ENCODE results near the gene SEC61A2.
"Not testable (repeated sequence)": the region's sequence is repeated elsewhere in the genome, so short reads cannot be mapped to it uniquely, and the experiment has no call there.

SEC61A2 gene

DNA sequence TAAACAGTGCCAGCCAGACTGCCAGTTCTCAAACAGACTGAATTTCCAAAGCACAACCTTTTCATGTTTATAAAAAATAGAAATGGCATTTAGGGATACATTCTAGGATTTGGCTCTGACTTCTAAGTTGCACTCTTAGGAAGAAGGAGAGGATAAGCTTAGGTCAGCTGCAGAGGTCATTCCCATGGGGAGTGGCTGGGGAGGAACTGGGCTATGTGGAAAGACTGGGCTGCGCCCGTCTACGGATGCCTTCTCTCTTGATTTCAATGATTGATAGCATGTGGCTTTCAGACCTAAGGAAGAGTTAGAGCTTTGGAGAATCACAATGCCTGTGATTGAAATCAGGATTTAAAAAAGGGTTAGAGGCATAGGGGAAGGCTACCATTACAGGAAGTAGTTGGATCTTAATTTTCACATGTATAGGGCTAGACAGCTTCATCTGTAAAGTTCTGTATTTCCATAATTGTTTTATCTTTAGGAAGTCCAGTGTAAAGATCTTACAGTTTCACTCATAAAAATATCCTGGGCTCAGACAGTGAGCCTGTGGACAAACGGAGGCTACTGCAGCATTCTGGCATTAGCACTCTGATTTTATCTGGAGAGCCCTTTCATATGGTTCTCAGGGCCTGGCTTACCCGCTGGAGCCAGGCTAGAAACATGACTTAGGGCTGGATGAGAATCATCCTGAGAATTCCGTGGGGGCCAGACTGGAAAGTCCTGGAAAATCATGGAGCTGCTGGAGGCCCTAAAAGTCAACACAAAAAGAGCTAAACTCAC lies 36.7 kb downstream of the SEC61A2 start:
- Histone ChIP-seq H3K79me2 (ENCODE audit: control insufficient read depth, low read length) (no peaks in the 10 kb centered on the region), H3K36me3 (ENCODE audit: control insufficient read depth, low read length) (peaks cover 76% of the 10 kb centered on the region), H3K9me2 (replicated peaks; ENCODE audit: control insufficient read depth, low read length) (no peaks in the 10 kb centered on the region), H3K27ac (ENCODE audit: low read depth, low read length) (no peak overlapping the region), H3K9me3 (ENCODE audit: control insufficient read depth, insufficient read depth, low read length) (no peaks in the 10 kb centered on the region), H3F3A (ENCODE audit: control insufficient read depth, insufficient read depth) (peaks cover 9% of the 10 kb centered on the region; the same call in 1 of the 2 replicates), H4K20me1 (ENCODE audit: control insufficient read depth, insufficient read depth, low read depth, low read length) (no peaks in the 10 kb centered on the region), H3K4me3 (ENCODE audit: low read length) (no peak overlapping the region), H3K4me1 (ENCODE audit: control insufficient read depth, low read length) (no peaks in the 10 kb centered on the region), H3K4me2 (ENCODE audit: low read length) (no peak overlapping the region), H3K27me3 (ENCODE audit: control insufficient read depth, low read length) (no peaks in the 10 kb centered on the region)
- TF ChIP-seq, protein P1, sequence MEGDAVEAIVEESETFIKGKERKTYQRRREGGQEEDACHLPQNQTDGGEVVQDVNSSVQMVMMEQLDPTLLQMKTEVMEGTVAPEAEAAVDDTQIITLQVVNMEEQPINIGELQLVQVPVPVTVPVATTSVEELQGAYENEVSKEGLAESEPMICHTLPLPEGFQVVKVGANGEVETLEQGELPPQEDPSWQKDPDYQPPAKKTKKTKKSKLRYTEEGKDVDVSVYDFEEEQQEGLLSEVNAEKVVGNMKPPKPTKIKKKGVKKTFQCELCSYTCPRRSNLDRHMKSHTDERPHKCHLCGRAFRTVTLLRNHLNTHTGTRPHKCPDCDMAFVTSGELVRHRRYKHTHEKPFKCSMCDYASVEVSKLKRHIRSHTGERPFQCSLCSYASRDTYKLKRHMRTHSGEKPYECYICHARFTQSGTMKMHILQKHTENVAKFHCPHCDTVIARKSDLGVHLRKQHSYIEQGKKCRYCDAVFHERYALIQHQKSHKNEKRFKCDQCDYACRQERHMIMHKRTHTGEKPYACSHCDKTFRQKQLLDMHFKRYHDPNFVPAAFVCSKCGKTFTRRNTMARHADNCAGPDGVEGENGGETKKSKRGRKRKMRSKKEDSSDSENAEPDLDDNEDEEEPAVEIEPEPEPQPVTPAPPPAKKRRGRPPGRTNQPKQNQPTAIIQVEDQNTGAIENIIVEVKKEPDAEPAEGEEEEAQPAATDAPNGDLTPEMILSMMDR (IDR thresholded peaks at IDR 0.05; ENCODE audit: low read depth, low read length, poor library complexity, severe bottlenecking), result no peak
- TF ChIP-seq EZH2phosphoT487 (IDR thresholded peaks at IDR 0.05; ENCODE audit: borderline replicate concordance, low read length), result no peak

DNA sequence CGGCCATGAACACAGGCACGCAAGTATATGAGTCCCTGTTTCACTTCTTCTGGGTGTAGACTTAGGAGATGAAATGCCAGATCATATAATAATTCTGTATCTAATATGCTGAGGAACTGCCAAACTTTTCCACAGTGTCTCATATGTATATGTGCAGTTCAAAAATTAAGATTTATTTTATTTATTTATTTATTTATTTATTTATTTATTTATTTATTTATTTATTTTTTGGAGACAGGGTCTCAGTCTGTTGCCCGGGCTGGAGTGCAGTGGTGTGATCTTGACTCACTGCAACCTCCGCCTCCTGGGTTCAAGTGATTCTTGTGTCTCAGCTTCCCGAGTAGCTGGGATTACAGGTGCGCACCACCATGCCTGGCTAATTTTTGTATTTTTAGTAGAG lies 42.0 kb downstream of the SEC61A2 start:
- not testable (repeated sequence) for H3K27me3 ChIP-seq (ENCODE audit: control insufficient read depth, low read length); H3F3A ChIP-seq (ENCODE audit: control insufficient read depth, insufficient read depth); H3K4me3 ChIP-seq (ENCODE audit: low read length); H4K20me1 ChIP-seq (ENCODE audit: control insufficient read depth, insufficient read depth, low read depth, low read length); H3K27ac ChIP-seq (ENCODE audit: low read depth, low read length); H3K4me2 ChIP-seq (ENCODE audit: low read length); H3K4me1 ChIP-seq (ENCODE audit: control insufficient read depth, low read length); H3K9me3 ChIP-seq (ENCODE audit: control insufficient read depth, insufficient read depth, low read length); H3K9me2 ChIP-seq (replicated peaks; ENCODE audit: control insufficient read depth, low read length); H3K79me2 ChIP-seq (ENCODE audit: control insufficient read depth, low read length)
- peaks cover 66% of the 10 kb centered on the region for H3K36me3 ChIP-seq (ENCODE audit: control insufficient read depth, low read length)

DNA sequence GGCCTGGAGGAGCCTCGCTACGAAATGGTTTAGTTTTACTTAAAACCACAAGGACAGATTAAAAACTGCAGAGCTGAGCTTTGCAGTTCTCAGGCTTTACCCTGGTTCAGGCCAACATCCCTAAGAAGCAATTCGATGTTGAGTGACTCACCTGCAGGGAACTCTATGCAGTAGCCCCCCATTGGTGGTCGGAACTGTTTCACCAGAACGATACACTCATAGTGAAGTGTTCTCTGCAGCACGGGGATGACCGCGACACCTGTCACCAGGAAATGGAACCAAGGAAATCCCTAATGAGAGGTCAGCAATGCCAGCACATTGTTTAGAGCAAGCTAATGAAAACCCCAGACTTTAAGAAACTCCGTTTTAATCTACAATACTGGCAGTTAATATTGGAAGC lies 48.2 kb downstream of the SEC61A2 start:
- Histone ChIP-seq H3K4me3 (ENCODE audit: low read length) (no peak overlapping the region), H3F3A (ENCODE audit: control insufficient read depth, insufficient read depth) (no peaks in the 10 kb centered on the region), H3K4me1 (ENCODE audit: control insufficient read depth, low read length) (no peaks in the 10 kb centered on the region), H3K79me2 (ENCODE audit: control insufficient read depth, low read length) (no peaks in the 10 kb centered on the region), H3K9me2 (replicated peaks; ENCODE audit: control insufficient read depth, low read length) (no peaks in the 10 kb centered on the region), H3K4me2 (ENCODE audit: low read length) (no peak overlapping the region), H4K20me1 (ENCODE audit: control insufficient read depth, insufficient read depth, low read depth, low read length) (no peaks in the 10 kb centered on the region), H3K9me3 (ENCODE audit: control insufficient read depth, insufficient read depth, low read length) (no peaks in the 10 kb centered on the region), H3K27me3 (ENCODE audit: control insufficient read depth, low read length) (no peaks in the 10 kb centered on the region), H3K27ac (ENCODE audit: low read depth, low read length) (no peak overlapping the region), H3K36me3 (ENCODE audit: control insufficient read depth, low read length) (peaks cover 50% of the 10 kb centered on the region)
- TF ChIP-seq, protein P1 (IDR thresholded peaks at IDR 0.05; ENCODE audit: low read depth, low read length, poor library complexity, severe bottlenecking), result no peak
- TF ChIP-seq EZH2phosphoT487 (IDR thresholded peaks at IDR 0.05; ENCODE audit: borderline replicate concordance, low read length), result no peak

DNA sequence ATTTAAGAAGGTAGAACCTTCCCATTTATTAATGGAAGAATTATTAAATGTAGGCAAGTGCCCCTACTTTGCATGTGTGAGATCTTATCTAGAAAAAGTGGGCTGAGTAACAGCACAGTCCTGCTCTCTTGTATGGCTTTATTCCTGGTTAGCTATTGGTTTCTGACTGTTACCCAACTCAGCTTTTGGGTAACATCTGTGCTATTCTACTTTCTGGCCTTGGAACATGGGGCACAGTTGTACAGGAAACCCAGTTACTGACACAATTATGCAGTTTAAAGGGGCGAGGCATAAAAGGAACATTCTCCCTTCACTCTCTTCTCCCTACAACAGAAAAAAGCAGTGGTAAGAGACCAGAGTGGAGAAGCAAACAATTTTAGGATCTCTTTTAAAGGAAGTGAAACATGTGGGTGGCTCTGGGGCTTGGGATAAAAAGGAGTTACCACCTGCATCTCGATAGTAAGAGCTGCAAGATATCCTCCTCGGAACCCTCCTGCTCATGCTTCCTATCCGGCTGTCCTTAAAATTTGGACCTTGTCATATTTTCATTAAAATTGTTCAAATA lies 50.2 kb downstream of the SEC61A2 start:
- Histone ChIP-seq H3K4me1 (ENCODE audit: control insufficient read depth, low read length) (no peaks in the 10 kb centered on the region), H3F3A (ENCODE audit: control insufficient read depth, insufficient read depth) (no peaks in the 10 kb centered on the region), H3K9me3 (ENCODE audit: control insufficient read depth, insufficient read depth, low read length) (no peaks in the 10 kb centered on the region), H3K36me3 (ENCODE audit: control insufficient read depth, low read length) (peaks cover 51% of the 10 kb centered on the region), H3K4me2 (ENCODE audit: low read length) (no peak overlapping the region), H3K79me2 (ENCODE audit: control insufficient read depth, low read length) (no peaks in the 10 kb centered on the region), H3K4me3 (ENCODE audit: low read length) (no peak overlapping the region), H3K9me2 (replicated peaks; ENCODE audit: control insufficient read depth, low read length) (no peaks in the 10 kb centered on the region), H4K20me1 (ENCODE audit: control insufficient read depth, insufficient read depth, low read depth, low read length) (no peaks in the 10 kb centered on the region), H3K27me3 (ENCODE audit: control insufficient read depth, low read length) (no peaks in the 10 kb centered on the region), H3K27ac (ENCODE audit: low read depth, low read length) (no peak overlapping the region)
- no peak for TF ChIP-seq EZH2phosphoT487 (IDR thresholded peaks at IDR 0.05; ENCODE audit: borderline replicate concordance, low read length)
- TF ChIP-seq, protein P1 (IDR thresholded peaks at IDR 0.05; ENCODE audit: low read depth, low read length, poor library complexity, severe bottlenecking), result no peak

All from DOHH2 (cell line).